ENCODE measurements around the gene MROH2B.

Gene MROH2B

GRCh38 chr5:40999142-40999541 is 72.0 kb downstream of the MROH2B start:
- ATAC-seq (ENCODE audit: low read depth) = no peak
- Mint-ChIP-seq H3K4me3 (no peak overlapping the region), H3K27me3 (no peaks in the 10 kb centered on the region), H3K9me3 (no peaks in the 10 kb centered on the region), H3K4me1 (no peaks in the 10 kb centered on the region), H3K27ac (no peak overlapping the region), H3K36me3 (no peaks in the 10 kb centered on the region)
- DNase-seq (ENCODE audit: low spot score in 2 of 2) = no peak

- Mint-ChIP-seq H3K27ac (no peak overlapping the region), H3K36me3 (no peaks in the 10 kb centered on the region), H3K27me3 (peaks cover 2% of the 10 kb centered on the region), H3K4me1 (no peaks in the 10 kb centered on the region), H3K9me3 (no peaks in the 10 kb centered on the region), H3K4me3 (no peak overlapping the region)
- DNase-seq (ENCODE audit: low spot score in 2 of 2) = no peak
- ATAC-seq (ENCODE audit: low read depth) = no peak
These were observed 75.1 kb downstream of the MROH2B start for GRCh38 chr5:40995801-40996586.

GRCh38 chr5:40991981-40992559 is 79.1 kb downstream of the MROH2B start:
- Mint-ChIP-seq H3K36me3 (no peaks in the 10 kb centered on the region), H3K27me3 (peaks cover 2% of the 10 kb centered on the region), H3K9me3 (peaks cover 2% of the 10 kb centered on the region), H3K27ac (no peak overlapping the region), H3K4me1 (no peaks in the 10 kb centered on the region), H3K4me3 (no peak overlapping the region)
- ATAC-seq (ENCODE audit: low read depth) (no peak), DNase-seq (ENCODE audit: low spot score in 2 of 2) (no peak)

GRCh38 chr5:40991168-40991980 is 79.8 kb downstream of the MROH2B start:
- no peak overlapping the region for H3K4me3 Mint-ChIP-seq
- H3K27ac Mint-ChIP-seq = no peak overlapping the region
- ATAC-seq (ENCODE audit: low read depth) = no peak
- H3K9me3 Mint-ChIP-seq = peaks cover 6% of the 10 kb centered on the region
- peaks cover 2% of the 10 kb centered on the region for H3K27me3 Mint-ChIP-seq
- H3K36me3 Mint-ChIP-seq = no peaks in the 10 kb centered on the region
- no peak for DNase-seq (ENCODE audit: low spot score in 2 of 2)
- no peaks in the 10 kb centered on the region for H3K4me1 Mint-ChIP-seq

- Mint-ChIP-seq H3K27ac (no peak overlapping the region), H3K4me3 (no peak overlapping the region), H3K9me3 (peaks cover 6% of the 10 kb centered on the region), H3K36me3 (no peaks in the 10 kb centered on the region), H3K4me1 (no peaks in the 10 kb centered on the region), H3K27me3 (peaks cover 2% of the 10 kb centered on the region)
- DNase-seq (ENCODE audit: low spot score in 2 of 2) = no peak
- no peak for ATAC-seq (ENCODE audit: low read depth)
These were observed 82.2 kb downstream of the MROH2B start for GRCh38 chr5:40988746-40989510.

GRCh38 chr5:40987349-40987748 is 83.8 kb downstream of the MROH2B start:
- Mint-ChIP-seq H3K4me3 (no peak overlapping the region), H3K27ac (no peak overlapping the region), H3K36me3 (no peaks in the 10 kb centered on the region), H3K4me1 (no peaks in the 10 kb centered on the region), H3K27me3 (peaks cover 2% of the 10 kb centered on the region), H3K9me3 (peaks cover 6% of the 10 kb centered on the region)
- DNase-seq (ENCODE audit: low spot score in 2 of 2) (no peak), ATAC-seq (ENCODE audit: low read depth) (no peak)

- no peaks in the 10 kb centered on the region for H3K36me3 Mint-ChIP-seq
- no peak overlapping the region for H3K27ac Mint-ChIP-seq
- H3K4me1 Mint-ChIP-seq = no peaks in the 10 kb centered on the region
- no peak for ATAC-seq (ENCODE audit: low read depth)
- H3K9me3 Mint-ChIP-seq = peaks cover 6% of the 10 kb centered on the region
- H3K4me3 Mint-ChIP-seq = no peak overlapping the region
- DNase-seq (ENCODE audit: low spot score in 2 of 2) = no peak
- peaks cover 2% of the 10 kb centered on the region for H3K27me3 Mint-ChIP-seq
These were observed 84.5 kb downstream of the MROH2B start for GRCh38 chr5:40986666-40987065.

- no peaks in the 10 kb centered on the region for H3K36me3 Mint-ChIP-seq
- peaks cover 6% of the 10 kb centered on the region for H3K9me3 Mint-ChIP-seq
- H3K4me1 Mint-ChIP-seq = no peaks in the 10 kb centered on the region
- H3K4me3 Mint-ChIP-seq = no peak overlapping the region
- H3K27ac Mint-ChIP-seq = no peak overlapping the region
- peaks cover 2% of the 10 kb centered on the region for H3K27me3 Mint-ChIP-seq
- ATAC-seq (ENCODE audit: low read depth) (no peak), DNase-seq (ENCODE audit: low spot score in 2 of 2) (no peak)
These were observed 85.6 kb downstream of the MROH2B start for GRCh38 chr5:40985501-40985900.

GRCh38 chr5:40984884-40985283 is 86.3 kb downstream of the MROH2B start:
- Mint-ChIP-seq H3K4me3 (no peak overlapping the region), H3K9me3 (peaks cover 6% of the 10 kb centered on the region), H3K4me1 (no peaks in the 10 kb centered on the region), H3K36me3 (no peaks in the 10 kb centered on the region), H3K27me3 (peaks cover 2% of the 10 kb centered on the region), H3K27ac (no peak overlapping the region)
- no peak for DNase-seq (ENCODE audit: low spot score in 2 of 2)
- ATAC-seq (ENCODE audit: low read depth) = no peak

GRCh38 chr5:40983781-40984180 is 87.4 kb downstream of the MROH2B start:
- Mint-ChIP-seq H3K4me3 (no peak overlapping the region), H3K27ac (no peak overlapping the region), H3K4me1 (no peaks in the 10 kb centered on the region), H3K27me3 (peaks cover 2% of the 10 kb centered on the region), H3K36me3 (no peaks in the 10 kb centered on the region), H3K9me3 (peaks cover 6% of the 10 kb centered on the region)
- DNase-seq (ENCODE audit: low spot score in 2 of 2) (no peak), ATAC-seq (ENCODE audit: low read depth) (no peak)

GRCh38 chr5:40981420-40981819 is 89.7 kb downstream of the MROH2B start:
- ATAC-seq (ENCODE audit: low read depth) = no peak
- no peaks in the 10 kb centered on the region for H3K9me3 Mint-ChIP-seq
- no peaks in the 10 kb centered on the region for H3K4me1 Mint-ChIP-seq
- H3K36me3 Mint-ChIP-seq = no peaks in the 10 kb centered on the region
- no peak for DNase-seq (ENCODE audit: low spot score in 2 of 2)
- peaks cover 2% of the 10 kb centered on the region for H3K27me3 Mint-ChIP-seq
- no peak overlapping the region for H3K4me3 Mint-ChIP-seq
- no peak overlapping the region for H3K27ac Mint-ChIP-seq

- Mint-ChIP-seq H3K4me1 (no peaks in the 10 kb centered on the region), H3K27ac (no peak overlapping the region), H3K4me3 (no peak overlapping the region), H3K9me3 (no peaks in the 10 kb centered on the region), H3K36me3 (no peaks in the 10 kb centered on the region), H3K27me3 (no peaks in the 10 kb centered on the region)
- no peak for DNase-seq (ENCODE audit: low spot score in 2 of 2)
- ATAC-seq (ENCODE audit: low read depth) = no peak
These were observed 94.3 kb downstream of the MROH2B start for GRCh38 chr5:40976836-40977235.

GRCh38 chr5:40976041-40976440 is 95.1 kb downstream of the MROH2B start:
- ATAC-seq (ENCODE audit: low read depth) (no peak), DNase-seq (ENCODE audit: low spot score in 2 of 2) (no peak)
- Mint-ChIP-seq H3K36me3 (no peaks in the 10 kb centered on the region), H3K4me1 (no peaks in the 10 kb centered on the region), H3K27ac (no peak overlapping the region), H3K27me3 (no peaks in the 10 kb centered on the region), H3K9me3 (no peaks in the 10 kb centered on the region), H3K4me3 (no peak overlapping the region)
